ENCODE measurements around the gene PLPP1. TPM values are rescaled to one million over a fixed set of nuclear protein-coding genes. Genes with fewer than 3 reads are reported as not detected.
A peak's percentile ranks its signal among the peaks of the same experiment; 100 is the strongest.

PLPP1 gene
- total and polyA plus RNA-seq, 2 of the 13 experiments (the other 11 are each of a cell fraction or from before 2014, with no cell fraction given), result 7.3 to 12.1 TPM

- no peak for TF ChIP-seq ZNF142 (CRISPR knock-in tag; IDR thresholded peaks at IDR 0.05)
- TF ChIP-seq SALL2 (CRISPR knock-in tag; IDR thresholded peaks at IDR 0.05), result no peak
- TF ChIP-seq ZFP36 (IDR thresholded peaks at IDR 0.05; ENCODE audit: borderline replicate concordance, low read depth, low read length, partially characterized antibody), result no peak
- TF ChIP-seq ZNF3 (CRISPR knock-in tag; IDR thresholded peaks at IDR 0.05), result no peak
- no peak for TF ChIP-seq HIC2 (CRISPR knock-in tag; IDR thresholded peaks at IDR 0.05; ENCODE audit: low read depth)
- TF ChIP-seq SOX13 (IDR thresholded peaks at IDR 0.05), result no peak
- no peak for TF ChIP-seq SOX13 (CRISPR knock-in tag; conservative IDR thresholded peaks at IDR 0.05 in 1 of 2, IDR thresholded peaks at IDR 0.05 in 1 of 2)
- no peak for TF ChIP-seq TEAD2 (CRISPR knock-in tag; IDR thresholded peaks at IDR 0.05)
- 0 out of 2 replicates have a peak, but pooled peaks have one; percentile 45 for TF ChIP-seq ZNF572 (CRISPR knock-in tag; IDR thresholded peaks at IDR 0.05)
- TF ChIP-seq SIN3A (IDR thresholded peaks at IDR 0.05; ENCODE audit: borderline replicate concordance, low read depth, low read length), result peak; percentile 10; the same call in 1 of the 2 replicates
- no peak for TF ChIP-seq ZBED4 (CRISPR knock-in tag; IDR thresholded peaks at IDR 0.05; ENCODE audit: borderline replicate concordance)
- no peak for TF ChIP-seq IKZF1 (IDR thresholded peaks at IDR 0.05)
- TF ChIP-seq ZNF510 (CRISPR knock-in tag; IDR thresholded peaks at IDR 0.05; ENCODE audit: low read depth), result no peak
- TF ChIP-seq PLRG1 (conservative IDR thresholded peaks at IDR 0.05), result no peak
- TF ChIP-seq GLMP (CRISPR knock-in tag; IDR thresholded peaks at IDR 0.05; ENCODE audit: borderline replicate concordance), result no peak
- no peak for TF ChIP-seq ZNF230 (CRISPR knock-in tag; IDR thresholded peaks at IDR 0.05)
- TF ChIP-seq CHD2 (IDR thresholded peaks at IDR 0.05; ENCODE audit: low read depth, low read length), result no peak
- 0 out of 2 replicates have a peak, but pooled peaks have one; percentile 18 for TF ChIP-seq KDM6A (CRISPR knock-in tag; IDR thresholded peaks at IDR 0.05; ENCODE audit: low read depth)
Measured at GRCh38 chr5:55535199-55535905, 588 bp upstream of the PLPP1 start (continued).

Data from HepG2 (cell line).